ENCODE measurements around the gene LIN28B. TPM values are rescaled to one million over a fixed set of nuclear protein-coding genes. Genes with fewer than 3 reads are reported as not detected.

LIN28B gene
- total and polyA plus RNA-seq, 12 donors = 0.08 to 8.7 (median 0.09) TPM; not detected in 7

DNA sequence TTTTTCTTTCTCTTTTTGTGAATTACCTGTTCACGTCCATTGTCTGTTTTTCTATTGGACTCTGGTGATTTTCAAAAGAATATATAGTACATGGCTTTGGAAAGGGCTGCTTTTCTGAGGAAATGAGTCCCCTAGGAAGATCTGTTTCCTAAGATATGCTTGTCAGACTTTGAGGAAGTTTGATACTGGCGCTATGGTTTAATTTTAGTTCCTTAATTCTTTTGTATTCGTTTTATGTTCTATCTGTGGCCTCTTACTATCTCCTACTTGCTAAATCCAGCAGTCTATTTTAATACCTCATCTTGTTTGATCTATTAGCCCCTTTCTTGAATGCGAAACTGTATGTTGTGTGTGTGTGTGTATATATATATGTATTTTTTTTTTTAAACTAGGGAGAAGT, 101.9 kb downstream of the LIN28B start:
- intact Hi-C loops (cut with DNase I) = no loop called here
- Histone ChIP-seq H3K4me3 (no peak overlapping the region), H3K36me3 (replicated peaks in 1 of 2) (no peaks in the 10 kb centered on the region), H3K27ac (no peak overlapping the region), H3K9me3 (replicated peaks in 1 of 3) (no peaks in the 10 kb centered on the region), H3K4me1 (replicated peaks in 1 of 2) (no peaks in the 10 kb centered on the region), H3K27me3 (no peaks in the 10 kb centered on the region)
- TF ChIP-seq POLR2A (IDR thresholded peaks at IDR 0.05) = no peak
- TF ChIP-seq, protein P1, sequence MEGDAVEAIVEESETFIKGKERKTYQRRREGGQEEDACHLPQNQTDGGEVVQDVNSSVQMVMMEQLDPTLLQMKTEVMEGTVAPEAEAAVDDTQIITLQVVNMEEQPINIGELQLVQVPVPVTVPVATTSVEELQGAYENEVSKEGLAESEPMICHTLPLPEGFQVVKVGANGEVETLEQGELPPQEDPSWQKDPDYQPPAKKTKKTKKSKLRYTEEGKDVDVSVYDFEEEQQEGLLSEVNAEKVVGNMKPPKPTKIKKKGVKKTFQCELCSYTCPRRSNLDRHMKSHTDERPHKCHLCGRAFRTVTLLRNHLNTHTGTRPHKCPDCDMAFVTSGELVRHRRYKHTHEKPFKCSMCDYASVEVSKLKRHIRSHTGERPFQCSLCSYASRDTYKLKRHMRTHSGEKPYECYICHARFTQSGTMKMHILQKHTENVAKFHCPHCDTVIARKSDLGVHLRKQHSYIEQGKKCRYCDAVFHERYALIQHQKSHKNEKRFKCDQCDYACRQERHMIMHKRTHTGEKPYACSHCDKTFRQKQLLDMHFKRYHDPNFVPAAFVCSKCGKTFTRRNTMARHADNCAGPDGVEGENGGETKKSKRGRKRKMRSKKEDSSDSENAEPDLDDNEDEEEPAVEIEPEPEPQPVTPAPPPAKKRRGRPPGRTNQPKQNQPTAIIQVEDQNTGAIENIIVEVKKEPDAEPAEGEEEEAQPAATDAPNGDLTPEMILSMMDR (IDR thresholded peaks at IDR 0.05) = no peak
- 38 to 55% (median 47%) methylated on average over 4 of the region's 4 CpGs for WGBS, 4 donors
- no peak for DNase-seq

DNA sequence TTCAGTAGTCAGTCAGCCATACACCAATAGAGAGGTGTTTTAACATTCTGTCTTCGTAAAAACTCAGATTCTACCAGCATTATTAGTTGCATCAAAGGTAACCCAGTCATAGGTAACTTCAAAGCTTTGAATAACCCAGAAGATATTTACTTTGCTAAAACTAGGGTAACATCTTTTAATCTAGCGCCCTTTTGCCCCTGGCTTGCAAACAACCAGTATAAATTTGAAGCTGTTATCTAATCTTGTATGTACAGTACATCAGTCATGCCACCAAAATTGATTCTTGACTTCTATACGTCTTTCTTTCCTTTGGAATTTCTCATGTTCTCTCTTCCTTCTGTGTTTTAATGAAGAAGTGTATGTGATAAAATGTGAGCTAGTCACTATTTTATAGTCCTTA, 109.3 kb downstream of the LIN28B start:
- Histone ChIP-seq H3K36me3 (replicated peaks in 1 of 2) (no peaks in the 10 kb centered on the region), H3K4me1 (replicated peaks in 1 of 2) (no peaks in the 10 kb centered on the region), H3K4me3 (no peak overlapping the region), H3K27ac (no peak overlapping the region), H3K27me3 (peaks cover 6% of the 10 kb centered on the region), H3K9me3 (replicated peaks in 1 of 3) (no peaks in the 10 kb centered on the region)
- intact Hi-C loops (cut with DNase I) = no loop called here
- no peak for DNase-seq
- 62 to 77% (median 72%) methylated on average over 3 of the region's 3 CpGs for WGBS, 4 donors
- TF ChIP-seq, protein P1 (IDR thresholded peaks at IDR 0.05) = no peak
- TF ChIP-seq POLR2A (IDR thresholded peaks at IDR 0.05) = no peak

DNA sequence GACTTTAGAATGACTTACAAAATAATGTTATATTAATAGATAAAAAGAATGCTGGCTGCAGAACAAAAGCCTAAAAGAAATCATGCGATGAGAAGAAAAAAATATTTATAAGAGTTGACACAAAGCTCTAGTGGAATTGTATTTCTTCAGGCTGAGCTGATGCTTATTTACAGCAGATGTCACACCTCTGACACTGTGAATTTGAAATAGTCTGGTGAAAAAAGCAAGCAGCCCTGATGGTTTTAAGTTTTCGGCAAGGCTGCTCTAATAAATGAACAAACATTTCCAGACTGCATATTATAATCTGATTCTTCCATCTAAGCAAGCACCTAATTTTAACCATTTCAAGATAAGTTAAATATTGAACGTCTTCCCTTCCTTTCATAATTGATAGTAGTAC, 109.9 kb downstream of the LIN28B start:
- TF ChIP-seq, protein P1 (IDR thresholded peaks at IDR 0.05) = no peak
- TF ChIP-seq POLR2A (IDR thresholded peaks at IDR 0.05) = no peak
- Histone ChIP-seq H3K27me3 (peaks cover 6% of the 10 kb centered on the region), H3K9me3 (replicated peaks in 1 of 3) (no peaks in the 10 kb centered on the region), H3K4me3 (no peak overlapping the region), H3K36me3 (replicated peaks in 1 of 2) (no peaks in the 10 kb centered on the region), H3K4me1 (replicated peaks in 1 of 2) (no peaks in the 10 kb centered on the region), H3K27ac (no peak overlapping the region)
- no peak for DNase-seq
- intact Hi-C loops (cut with DNase I) = no loop called here
- whole genome bisulfite sequencing, 4 donors = 50 to 69% (median 63%) methylated on average over 3 of the region's 3 CpGs

DNA sequence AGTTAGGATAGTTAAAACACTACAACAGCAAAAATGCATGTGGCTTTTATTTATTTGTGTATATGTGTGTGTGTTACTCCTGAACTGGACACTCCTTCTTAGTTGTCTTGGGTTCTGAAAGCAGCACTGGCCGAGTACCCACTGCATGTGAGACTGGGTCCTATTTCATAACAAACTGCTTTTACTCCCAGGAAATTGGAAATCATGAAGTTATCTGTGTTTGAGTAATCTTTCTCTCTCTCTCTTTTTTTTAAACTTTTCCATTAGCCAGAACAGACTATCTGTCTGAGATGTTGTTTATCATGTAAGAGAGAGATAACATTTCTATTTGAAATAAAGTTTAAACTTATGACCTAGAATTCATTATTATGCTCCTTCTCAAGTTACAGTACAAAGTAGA, 110.4 kb downstream of the LIN28B start:
- DNase-seq = no peak
- intact Hi-C loops (cut with DNase I) = no loop called here
- no peaks in the 10 kb centered on the region for H3K36me3 ChIP-seq (replicated peaks in 1 of 2)
- WGBS, 4 donors = 14 to 35% (median 30%) methylated on average over 1 of the region's 1 CpG
- H3K9me3 ChIP-seq (replicated peaks in 1 of 3) = no peaks in the 10 kb centered on the region
- no peak overlapping the region for H3K27ac ChIP-seq
- H3K4me3 ChIP-seq = no peak overlapping the region
- H3K27me3 ChIP-seq = peaks cover 6% of the 10 kb centered on the region
- H3K4me1 ChIP-seq (replicated peaks in 1 of 2) = no peaks in the 10 kb centered on the region
- TF ChIP-seq, protein P1 (IDR thresholded peaks at IDR 0.05) = no peak
- no peak for TF ChIP-seq POLR2A (IDR thresholded peaks at IDR 0.05)

All from adrenal gland (tissue), 12 donors.